ENCODE results near the gene MNT. TPM values are rescaled to one million over a fixed set of nuclear protein-coding genes. Genes with fewer than 3 reads are reported as not detected.

The MNT gene
- total RNA-seq, 1 donor from 2014 or later = 7.6 TPM

DNA sequence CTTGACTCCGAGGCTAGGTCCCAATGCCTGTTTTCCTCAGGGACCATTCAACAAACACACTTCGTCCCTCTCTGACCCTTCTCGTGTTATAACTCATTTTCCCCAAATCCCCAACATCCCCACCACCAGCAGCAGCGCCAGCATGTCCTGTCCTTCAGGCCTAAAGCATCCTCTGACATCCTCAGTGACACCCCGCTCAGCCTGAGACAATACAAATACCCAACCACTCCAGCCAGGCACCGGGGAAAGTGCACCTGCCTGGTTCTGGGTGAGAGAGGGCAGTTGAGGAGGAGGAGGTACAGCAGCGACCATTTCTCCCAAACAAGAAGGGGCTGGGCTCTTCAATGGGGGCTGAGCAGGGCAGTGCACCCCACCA, 4.7 kb downstream of the MNT start:
- no peak for DNase-seq

DNA sequence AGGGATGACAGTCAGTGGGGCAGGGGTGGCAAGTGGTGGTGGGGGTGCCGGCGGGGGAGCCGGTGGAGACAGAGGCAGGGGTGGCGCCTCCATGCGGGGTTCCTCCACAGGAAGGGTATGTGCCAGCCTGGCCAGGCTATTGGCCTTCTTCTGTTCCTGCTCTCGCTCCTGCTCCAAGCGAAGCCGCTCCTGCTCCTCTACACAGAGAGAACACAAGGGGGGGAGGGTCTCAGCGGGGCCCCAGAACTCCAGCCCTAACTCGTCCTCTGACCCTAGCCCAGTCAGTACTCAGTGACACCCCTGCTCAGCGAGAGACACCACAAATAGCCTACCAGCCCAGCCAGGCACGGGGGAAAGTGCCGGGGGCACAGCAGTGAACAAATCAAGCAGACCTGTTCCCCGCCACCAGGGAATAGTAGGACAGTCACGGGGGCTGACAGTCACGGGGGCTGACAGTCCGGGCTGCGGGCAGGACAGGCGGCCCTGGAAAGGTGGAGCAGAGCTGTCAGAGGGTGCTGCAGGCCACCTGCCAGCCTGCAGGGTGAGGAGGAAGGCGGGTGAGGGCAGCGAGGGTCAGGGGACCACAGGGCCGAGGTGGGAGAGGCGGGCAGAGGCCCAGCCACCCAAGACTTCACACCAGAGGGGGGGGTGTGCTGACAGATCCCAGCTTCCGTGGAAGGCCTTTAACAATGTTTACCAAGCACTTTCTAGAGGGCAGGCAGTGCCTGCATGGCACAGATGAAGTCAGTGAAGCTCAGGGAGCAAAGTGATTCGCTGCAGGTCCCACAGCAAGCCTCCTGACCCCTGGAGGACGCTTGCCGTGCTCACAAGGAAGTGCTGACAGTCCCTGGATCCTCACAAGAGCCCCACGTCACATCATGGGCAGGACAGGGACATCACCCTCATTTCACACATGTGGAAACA, 5.3 kb downstream of the MNT start:
- no peak for DNase-seq

DNA sequence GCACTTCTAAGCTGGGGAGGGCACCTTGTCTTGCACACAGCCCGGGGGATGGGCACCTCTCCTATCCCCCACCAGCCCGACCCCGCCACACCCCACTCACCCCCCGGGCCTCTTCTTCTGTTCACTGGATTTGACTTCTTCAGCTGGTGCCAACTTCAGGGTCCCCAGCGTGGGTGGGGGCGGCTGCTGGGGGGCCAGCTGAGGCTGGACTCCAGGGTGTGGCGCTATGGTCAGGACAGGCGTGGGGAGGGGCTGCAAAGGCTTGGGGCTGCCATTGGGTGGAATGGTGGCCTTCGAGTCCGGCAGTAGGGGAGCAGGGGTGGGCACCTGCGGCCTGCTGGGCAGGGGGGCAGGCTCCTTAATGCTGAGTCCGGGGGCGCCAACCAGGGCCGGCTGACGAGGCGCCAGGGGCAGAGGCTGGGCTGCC, 6.1 kb downstream of the MNT start:
- no peak for DNase-seq

DNA sequence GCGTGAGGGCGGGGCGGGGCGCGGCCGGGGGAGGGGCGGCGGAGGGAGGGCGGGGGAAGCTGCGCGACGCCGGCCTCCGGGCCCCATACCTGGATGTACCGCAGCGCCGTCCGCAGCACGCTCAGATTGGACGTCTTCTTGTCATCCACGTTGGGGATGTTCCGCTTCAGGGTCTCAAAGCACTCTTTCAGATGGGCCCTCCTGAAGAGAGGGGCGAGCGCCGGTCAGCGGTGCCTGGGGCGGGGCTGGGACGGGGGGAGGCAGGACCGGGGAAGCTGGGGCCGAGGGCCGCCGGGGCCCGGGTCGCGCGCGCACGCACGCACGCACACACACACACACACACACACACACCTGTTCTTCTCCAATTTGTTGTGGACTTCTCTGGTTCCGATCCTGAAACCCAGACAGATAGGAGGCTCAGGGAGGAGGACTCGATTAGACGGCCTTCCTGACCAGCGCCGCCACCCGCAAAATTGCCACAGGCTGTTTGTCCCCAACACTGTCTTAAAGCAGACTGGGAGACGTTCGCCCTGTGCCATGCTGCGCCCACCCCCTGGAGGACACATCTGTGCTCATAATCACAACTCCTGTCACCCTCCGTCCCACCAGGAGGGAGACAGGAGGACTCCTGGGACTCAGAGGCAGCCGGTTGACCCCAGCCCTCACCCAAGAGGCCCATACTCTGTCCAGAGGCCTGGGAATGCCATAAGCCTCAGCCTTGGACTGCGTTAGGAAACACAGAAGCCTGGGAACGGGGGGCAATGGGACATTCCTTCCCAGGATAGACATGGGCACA, 6.7 kb downstream of the MNT start:
- no peak for DNase-seq

DNA sequence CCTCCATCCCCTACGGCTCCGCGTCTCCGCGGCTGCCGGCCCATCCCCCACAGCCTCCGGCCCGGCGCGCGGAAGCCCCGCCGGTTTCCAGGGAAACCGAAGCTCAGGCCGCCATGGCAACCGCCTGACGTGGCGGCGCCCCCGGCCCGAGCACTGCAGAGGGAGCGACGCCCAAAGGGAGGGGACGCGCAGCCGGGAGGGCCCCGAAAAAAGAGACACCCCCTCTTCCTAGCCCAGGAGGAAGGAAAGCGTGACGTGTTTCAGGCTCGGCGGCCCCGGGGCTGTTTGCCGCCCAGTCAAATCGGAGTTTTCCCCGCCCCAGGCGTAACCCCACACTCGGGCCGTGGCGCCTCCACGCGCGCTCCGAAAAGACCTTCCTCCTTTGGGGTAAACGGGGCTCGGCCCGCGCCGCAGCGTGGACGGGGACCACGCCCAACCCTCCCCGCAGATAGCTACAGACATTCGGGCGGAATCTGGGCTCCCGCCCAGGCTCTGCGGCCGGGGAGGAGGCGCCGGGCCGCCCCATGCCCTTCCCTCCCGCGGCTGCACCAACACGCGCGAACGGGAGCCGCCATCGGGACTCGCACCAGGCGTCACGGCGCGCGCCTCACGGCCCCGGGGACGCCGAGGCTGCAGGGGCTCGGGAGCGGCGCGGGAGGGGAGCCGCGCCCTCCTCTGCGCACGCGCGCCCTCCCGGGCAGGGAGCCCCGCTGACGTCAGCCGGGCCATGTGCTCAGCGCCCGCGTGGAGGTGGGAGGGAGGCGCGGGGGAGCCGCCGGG, 7.5 kb downstream of the MNT start:
- peak; percentile 75 for DNase-seq

DNA sequence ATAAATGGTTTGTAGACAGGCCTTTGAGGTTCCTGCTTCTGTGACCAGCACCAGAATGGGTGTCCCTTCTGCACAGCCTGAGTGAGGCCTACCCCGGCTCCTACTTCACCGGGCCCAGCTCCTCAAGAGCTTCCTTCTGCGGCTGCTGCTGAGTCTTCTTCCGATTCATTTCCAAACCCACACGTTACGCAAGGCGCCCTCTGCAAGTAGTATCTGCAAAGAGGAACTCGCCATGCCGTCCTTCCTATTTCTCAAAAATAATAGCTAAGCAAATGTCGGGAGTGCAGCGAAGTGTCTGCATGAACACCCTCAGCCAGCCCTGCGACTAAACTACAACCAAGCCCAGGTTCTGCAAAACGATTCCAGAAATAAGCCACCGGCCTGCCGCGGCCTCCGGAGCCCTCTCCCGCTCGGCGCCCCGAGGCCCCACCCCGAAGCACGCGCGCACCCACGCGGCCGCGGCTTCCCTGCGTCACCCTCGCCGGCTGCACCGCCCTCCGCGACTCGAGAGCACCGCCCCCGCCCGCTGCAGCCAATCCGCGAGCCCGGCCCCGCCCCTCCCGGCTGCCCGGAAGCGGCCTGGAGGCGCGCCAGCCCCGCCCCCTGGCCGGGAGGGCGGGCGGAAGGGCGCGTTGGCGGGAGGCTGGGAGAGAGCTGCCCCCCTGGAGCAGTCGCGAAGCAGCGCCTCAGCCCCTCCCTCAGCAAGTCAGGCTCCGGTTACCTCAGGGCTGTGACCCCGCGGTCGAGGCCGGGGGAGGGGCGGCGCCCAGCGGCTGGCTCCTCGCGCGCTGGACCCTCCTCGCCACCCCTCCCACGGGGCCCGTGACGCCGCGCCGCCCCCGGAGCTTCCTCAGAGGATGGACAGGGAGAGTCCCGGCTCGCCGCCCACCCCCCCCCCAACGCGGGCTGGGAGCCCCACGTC, 8.3 kb downstream of the MNT start:
- DNase-seq = peak; percentile 95

DNA sequence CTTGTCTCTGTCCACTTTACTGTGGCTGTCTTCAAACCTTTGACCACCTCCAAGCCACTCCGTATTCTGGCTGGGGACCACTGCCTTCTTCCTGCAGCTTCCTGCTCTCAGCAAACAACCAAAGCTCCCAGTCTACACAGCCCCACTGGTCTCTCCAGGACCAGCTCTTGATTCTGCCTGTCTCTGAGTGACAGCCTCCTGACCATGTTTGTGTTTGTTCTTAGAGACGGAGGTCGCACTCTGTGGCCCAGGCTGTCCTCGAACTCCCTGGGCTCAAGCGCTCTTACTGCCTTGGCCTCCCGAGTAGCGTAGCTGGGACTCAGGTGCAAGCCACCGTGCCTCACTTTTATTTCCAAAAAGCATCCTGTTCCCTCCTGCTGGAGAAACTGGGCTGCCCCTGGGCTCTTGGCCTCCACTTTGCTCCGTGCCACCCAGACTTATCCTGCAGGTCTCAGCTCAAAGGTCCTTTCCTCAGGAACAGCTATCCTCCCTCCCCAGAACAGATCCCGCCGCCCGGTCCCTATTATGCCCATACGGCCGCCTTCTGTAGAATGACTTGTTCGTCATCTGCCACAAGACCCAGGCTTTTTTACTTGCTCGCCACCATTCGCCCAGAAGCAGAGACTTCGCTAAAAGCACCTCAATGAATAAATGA, 9.1 kb downstream of the MNT start:
- DNase-seq = no peak

DNA sequence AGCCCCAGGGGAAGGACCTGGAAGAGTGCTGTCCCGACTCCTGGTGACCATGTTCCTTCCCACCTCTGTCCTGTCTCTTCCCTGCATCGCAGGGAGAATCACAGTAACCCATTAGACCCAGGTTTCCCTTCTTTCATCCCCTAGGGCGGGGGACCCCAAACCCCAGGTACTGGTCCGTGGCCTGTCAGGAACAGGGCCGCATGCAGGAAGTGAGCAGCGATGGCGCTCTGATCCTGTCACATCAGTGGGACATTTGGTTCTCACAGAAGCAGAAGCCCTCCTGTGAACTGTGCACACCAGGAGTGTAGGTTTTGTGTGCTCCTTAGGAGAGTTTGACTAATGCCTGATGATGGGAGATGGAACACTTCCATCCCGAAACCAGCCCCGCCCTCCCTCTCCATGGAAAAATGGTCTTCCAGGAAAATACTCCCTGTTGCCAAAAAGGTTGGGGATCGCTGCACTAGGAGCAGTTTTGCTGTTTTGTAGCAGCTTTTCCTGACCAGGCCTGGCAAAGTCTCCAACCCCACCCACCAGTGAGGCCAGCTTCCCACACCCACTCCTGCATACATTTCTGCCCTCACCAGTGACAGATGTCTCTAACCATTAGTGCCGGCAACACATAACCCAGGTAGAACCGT, 10.5 kb downstream of the MNT start:
- DNase-seq = no peak

DNA sequence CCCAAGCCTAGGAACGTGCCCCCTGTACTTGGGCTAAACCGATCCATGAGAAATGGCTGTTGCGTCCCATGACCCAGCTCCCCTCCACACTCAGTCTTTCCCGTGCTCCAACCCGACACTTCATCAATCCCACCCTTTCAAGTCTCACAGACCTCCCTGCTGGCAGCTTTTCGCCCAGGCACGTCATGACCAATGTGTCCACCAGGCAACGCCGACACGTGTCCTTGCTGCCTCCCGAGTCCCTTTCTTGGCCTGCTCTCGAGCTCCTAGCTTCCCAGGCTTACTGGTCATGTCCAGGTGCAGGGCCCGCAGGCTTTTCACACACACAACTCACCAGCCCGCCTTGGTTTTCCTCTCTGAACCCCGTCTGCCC, 12.2 kb downstream of the MNT start:
- DNase-seq = no peak

DNA sequence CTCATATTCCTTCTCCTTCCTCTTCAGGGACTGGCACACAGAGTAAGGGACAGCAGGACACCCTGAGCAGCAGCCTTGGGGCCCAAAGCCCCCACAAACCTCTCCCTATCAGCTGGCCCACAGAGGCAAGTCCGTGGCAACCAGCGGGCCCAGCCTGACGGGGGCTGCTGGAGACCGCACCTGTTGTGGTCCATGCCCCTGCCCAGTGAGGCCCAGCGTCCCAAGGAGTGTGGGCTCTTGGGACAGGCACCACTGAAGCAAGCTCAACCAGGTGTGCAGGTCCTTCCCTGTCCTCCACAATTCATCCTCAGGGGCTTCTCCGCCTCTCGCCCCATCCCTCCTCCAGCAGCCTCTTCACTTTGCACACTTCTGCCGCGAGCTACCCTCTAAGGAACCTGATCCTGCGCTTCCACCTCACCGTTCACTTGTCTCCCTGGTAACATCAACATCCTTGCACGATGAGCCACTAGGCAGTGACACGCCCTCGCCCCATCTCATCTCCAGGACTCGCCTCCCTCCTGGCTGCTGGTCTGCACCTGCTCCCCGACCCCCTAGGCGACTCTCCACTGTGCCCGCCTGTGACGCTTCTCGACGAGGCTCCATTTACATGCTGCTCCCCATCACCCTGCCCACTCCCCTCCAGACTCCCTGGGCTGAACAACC, 12.7 kb downstream of the MNT start:
- DNase-seq = no peak

DNA sequence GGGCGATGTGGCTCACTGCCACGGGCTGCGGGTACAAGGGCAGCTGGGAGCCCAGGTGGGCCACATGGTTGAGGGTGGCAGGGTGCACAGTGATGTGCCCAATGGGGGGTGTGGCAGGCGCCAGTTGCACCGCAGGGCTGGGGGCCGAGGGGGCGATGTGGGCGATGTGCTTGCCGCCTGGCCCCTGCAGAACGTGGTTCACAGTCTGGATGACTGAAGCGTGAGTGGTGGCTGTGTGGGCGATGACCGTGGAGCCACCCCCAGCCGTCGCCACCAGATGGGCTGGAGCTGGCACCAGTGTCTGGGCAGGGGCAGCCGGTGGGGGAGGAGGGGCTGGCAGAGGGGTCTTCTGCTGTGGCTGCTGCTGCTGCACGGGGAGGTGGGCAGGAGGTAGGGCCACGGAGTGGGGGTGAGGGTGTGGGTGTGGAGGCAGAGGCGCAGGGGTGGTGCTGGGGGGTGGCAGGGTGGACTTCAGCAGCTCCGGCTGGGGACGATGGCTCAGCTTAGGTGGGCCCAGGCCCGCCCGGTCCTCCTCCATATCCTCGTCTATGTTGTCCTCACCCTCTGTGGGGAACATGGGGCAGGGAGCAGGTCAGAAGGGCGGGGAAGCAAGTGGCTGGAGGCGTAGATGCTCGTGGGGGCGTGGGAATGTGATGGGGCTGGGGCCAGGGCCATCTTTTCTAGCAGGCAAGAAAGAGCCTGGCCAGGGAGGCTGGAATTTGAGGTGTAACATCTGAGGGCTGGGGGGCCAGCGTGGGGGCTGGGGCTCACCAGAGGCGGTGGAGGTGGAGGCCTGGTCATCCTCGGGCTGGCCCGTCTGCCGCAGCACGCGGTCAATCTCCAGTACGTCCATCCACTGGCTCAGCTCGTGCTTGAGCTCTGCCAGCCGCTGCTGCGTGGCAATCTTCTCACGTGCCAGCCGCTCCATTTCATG, 13.5 kb downstream of the MNT start:
- no peak for DNase-seq

DNA sequence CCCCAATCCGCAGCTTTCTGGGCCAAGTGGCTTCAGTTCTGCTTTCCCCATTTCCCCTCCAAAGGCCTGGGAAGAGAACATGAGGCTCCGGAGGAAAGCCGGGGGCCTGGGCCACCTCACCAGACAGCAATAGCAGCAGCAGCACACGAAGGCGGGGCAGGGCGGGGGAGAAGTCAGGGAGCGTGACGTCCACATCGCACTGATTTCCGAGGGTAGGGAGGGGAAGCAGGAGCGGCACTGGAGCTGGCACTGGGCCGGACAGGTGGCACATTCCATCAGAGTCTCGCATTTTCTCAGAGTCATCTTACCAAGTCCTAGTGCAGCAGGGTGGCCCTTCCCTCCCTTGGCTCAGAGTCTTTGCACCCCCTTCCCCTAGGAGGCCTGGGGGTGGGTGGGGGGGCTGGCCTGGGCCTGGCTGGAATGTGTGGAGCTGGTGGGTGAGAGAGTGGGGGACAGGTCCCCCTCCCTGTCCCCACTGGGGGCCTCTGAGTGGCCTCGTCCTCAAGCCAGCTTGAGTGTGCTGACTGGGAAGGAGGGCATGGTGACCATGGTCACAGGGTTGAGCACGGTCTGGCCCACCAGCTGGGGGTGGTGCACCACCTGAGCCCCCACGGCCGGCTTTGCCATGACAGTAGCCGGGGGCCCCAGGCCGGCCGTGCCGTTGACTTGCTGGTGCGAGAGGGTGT, 14.3 kb downstream of the MNT start:
- DNase-seq = no peak

DNA sequence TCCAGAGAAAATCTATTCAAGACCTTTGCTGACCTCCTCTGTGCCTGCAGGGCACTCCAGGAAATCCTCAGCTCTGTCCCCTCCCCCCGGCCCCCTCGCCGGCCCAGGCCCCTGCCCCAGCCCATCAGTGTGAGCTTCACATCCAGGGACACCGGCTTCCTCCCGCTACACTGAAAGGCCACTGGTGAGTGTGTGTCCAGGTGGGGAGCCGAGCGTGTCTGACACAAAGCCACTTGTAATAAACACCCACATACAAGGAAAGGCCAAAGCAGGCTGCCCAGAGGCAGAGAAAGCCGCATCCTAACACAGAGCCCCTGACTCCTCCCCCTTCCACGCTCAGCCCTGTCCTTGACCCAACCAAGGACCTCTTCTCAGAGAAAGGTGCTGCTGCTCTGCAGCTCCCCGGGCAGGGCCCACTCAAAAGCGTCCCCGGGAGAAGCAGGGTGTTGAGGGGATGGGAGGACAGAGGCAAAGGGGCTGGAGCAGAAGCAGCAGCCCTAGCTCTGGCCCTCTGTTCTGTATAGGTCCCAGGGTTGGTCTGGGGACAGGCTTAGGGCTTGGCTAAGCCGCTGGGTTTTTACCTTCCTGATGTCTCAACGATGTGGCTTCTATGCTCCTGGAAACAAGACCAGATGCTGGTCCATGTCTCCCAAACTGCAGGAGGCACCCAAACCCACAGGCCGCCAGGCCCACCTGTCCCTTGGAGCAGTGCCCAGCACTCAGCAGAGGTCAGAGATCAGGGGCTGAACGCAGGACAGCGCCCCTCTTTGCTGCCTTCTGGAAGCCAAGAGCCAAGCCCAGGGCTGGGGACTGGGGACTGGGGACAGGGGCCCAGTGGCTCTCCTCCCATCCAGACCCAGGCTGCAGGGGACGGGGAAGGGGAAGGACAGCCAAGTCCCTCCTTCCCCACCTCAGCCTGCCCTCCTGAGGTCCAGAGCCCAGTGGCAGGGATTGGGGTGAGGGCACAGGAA, 15.3 kb downstream of the MNT start:
- no peak for DNase-seq

DNA sequence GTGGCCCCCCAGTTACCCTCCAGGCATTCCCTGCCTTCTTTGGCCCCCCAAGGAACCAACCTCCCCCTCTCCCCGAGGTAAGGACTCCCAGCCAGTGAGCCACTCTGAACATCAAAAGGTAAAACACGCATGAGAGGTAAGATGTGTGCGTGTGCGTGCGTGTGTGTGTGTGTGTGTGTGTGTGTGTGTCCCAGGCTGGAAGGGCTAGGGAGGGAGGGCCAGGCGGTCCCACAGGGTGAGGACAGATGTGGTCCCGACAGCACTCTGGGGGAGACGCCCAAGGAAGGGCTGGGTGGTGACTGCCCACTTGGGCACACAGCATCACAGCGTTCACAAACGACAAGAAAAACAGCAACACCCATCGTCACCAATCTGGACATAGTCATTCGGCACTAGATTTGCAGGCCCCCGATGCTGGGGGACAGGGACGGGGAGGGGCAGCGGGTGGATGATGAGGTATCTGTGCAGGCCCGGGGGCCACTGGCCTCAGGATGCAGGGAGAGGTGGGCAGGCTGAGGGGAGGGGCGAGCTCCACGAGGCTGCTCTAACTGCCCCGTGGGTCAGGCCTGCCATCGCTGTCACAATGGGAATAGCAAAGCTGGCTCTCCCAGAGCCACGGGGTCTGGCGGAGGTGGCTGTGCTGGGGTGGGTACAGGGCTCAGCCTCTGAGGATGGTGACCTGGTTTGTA, 16.3 kb downstream of the MNT start:
- no peak for DNase-seq

DNA sequence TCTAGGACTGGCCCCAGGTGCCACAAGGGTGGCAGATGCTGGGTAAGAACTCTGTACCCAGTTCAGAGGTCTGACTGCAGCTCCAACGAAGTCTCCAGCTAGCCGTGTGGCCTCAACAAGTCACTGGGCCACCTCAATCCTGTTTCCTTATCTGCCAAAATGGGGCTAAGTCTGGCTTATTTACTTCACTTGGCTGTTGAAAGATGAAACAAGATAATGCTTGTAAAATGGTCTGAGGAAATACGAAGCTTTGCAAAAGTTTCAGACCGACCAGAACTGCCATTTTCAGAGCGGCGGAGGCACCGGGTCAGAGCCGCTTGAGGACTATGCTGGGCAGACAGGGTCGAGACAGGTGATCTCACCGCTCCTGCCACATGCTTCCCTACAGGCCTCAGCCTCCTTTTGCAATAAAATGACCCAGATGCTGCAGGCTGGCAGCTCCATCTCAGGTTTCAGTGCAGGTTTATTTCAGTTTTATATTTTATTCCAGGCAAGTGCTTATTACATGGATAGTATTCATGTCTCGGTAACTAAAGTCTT, 17.2 kb downstream of the MNT start:
- no peak for DNase-seq
